ENCODE measurements around the gene PPFIBP2.
"Not testable (repeated sequence)": the region's sequence is repeated elsewhere in the genome, so short reads cannot be mapped to it uniquely, and the experiment has no call there.

Gene PPFIBP2

GRCh38 chr11:7657306-7658025 lies 143.7 kb downstream of the PPFIBP2 start:
- H3K4me3 ChIP-seq (ENCODE audit: low read depth, low read length) = no peak overlapping the region
- H3K27ac ChIP-seq (ENCODE audit: extremely low read depth, low read depth, low read length) = no peak overlapping the region
- H3K4me1 ChIP-seq (ENCODE audit: control insufficient read depth, insufficient read depth, low read length) = no peaks in the 10 kb centered on the region
- CTCF ChIA-PET = interaction anchor here (0.6 to 6.7 kb wide), 32 partner anchors 8 to 969 kb away, joined by 3 to 124 read pairs (median 5); partner anchors contain the start of gene PPFIBP2
- no peaks in the 10 kb centered on the region for H3K9me3 ChIP-seq (ENCODE audit: control insufficient read depth, insufficient read depth, low read depth, low read length)
- TF ChIP-seq ZNF654 (tag by site-specific recombination; IDR thresholded peaks at IDR 0.05; ENCODE audit: low read depth) = peak; percentile 73
- TF ChIP-seq ZFP69B (tag by site-specific recombination; IDR thresholded peaks at IDR 0.05) = no peak
- TF ChIP-seq ZNF624 (tag by site-specific recombination; IDR thresholded peaks at IDR 0.05) = no peak
- TF ChIP-seq GLIS1 (tag by site-specific recombination; IDR thresholded peaks at IDR 0.05) = peak; percentile 19; the same call in 1 of the 2 replicates
- no peak for TF ChIP-seq ZNF549 (tag by site-specific recombination; IDR thresholded peaks at IDR 0.05)
- TF ChIP-seq ZNF530 (tag by site-specific recombination; IDR thresholded peaks at IDR 0.05; ENCODE audit: low read depth) = no peak
- TF ChIP-seq KLF1 (tag by site-specific recombination; IDR thresholded peaks at IDR 0.05) = peak; percentile 33; the same call in 1 of the 2 replicates
- TF ChIP-seq ZNF792 (tag by site-specific recombination; IDR thresholded peaks at IDR 0.05) = no peak
- no peak for TF ChIP-seq ZNF214 (tag by site-specific recombination; IDR thresholded peaks at IDR 0.05; ENCODE audit: borderline replicate concordance)
- TF ChIP-seq ZNF266 (tag by site-specific recombination; IDR thresholded peaks at IDR 0.05; ENCODE audit: low read depth) = no peak
- TF ChIP-seq CTCF (tag by site-specific recombination; IDR thresholded peaks at IDR 0.05) = peak; percentile 82
- peaks cover 0 to 30% of the 10 kb centered on the region in 2 experiments; a peak in 1 of 3 replicates for H3K36me3 ChIP-seq (ENCODE audit: control insufficient read depth in 2 of 2, insufficient read depth in 1 of 2, low read length in 2 of 2)
- POLR2A ChIA-PET = no interaction called here

GRCh38 chr11:7663531-7663930 lies 149.7 kb downstream of the PPFIBP2 start:
- H3K9me3 ChIP-seq (ENCODE audit: control insufficient read depth, insufficient read depth, low read depth, low read length); H3K4me3 ChIP-seq (ENCODE audit: low read depth, low read length); H3K36me3 ChIP-seq (ENCODE audit: control insufficient read depth in 2 of 2, insufficient read depth in 1 of 2, low read length in 2 of 2); H3K27ac ChIP-seq (ENCODE audit: extremely low read depth, low read depth, low read length); POLR2A ChIA-PET; H3K4me1 ChIP-seq (ENCODE audit: control insufficient read depth, insufficient read depth, low read length): not testable (repeated sequence)
- CTCF ChIA-PET = interaction anchor here (3.5 kb wide), 1 partner anchor 92 kb away, joined by 46 read pairs; no protein-coding TSS in a partner anchor

GRCh38 chr11:7664867-7665266 lies 151.1 kb downstream of the PPFIBP2 start:
- Histone ChIP-seq H3K36me3 (ENCODE audit: control insufficient read depth in 2 of 2, insufficient read depth in 1 of 2, low read length in 2 of 2) (no peaks in the 10 kb centered on the region), H3K4me3 (ENCODE audit: low read depth, low read length) (no peak overlapping the region), H3K4me1 (ENCODE audit: control insufficient read depth, insufficient read depth, low read length) (no peaks in the 10 kb centered on the region), H3K27ac (ENCODE audit: extremely low read depth, low read depth, low read length) (no peak overlapping the region), H3K9me3 (ENCODE audit: control insufficient read depth, insufficient read depth, low read depth, low read length) (no peaks in the 10 kb centered on the region)
- TF ChIP-seq ZNF132 (tag by site-specific recombination; IDR thresholded peaks at IDR 0.05; ENCODE audit: borderline replicate concordance) (no peak), IKZF3 (tag by site-specific recombination; IDR thresholded peaks at IDR 0.05) (no peak), ZNF768 (tag by site-specific recombination; IDR thresholded peaks at IDR 0.05) (no peak), KLF10 (tag by site-specific recombination; IDR thresholded peaks at IDR 0.05) (no peak), ZNF169 (tag by site-specific recombination; IDR thresholded peaks at IDR 0.05) (no peak)
- ChIA-PET POLR2A (no interaction called here), CTCF (interaction anchor here (0.5 to 3.5 kb wide), 27 partner anchors 7 to 927 kb away, joined by 3 to 46 read pairs (median 4); partner anchors contain the start of genes PPFIBP2 and ZNF215)

Data from HEK293 (cell line).